Measurements from ENCODE around the gene DDX39A.
"Not testable (repeated sequence)": the region's sequence is repeated elsewhere in the genome, so short reads cannot be mapped to it uniquely, and the experiment has no call there.

The DDX39A gene

DNA sequence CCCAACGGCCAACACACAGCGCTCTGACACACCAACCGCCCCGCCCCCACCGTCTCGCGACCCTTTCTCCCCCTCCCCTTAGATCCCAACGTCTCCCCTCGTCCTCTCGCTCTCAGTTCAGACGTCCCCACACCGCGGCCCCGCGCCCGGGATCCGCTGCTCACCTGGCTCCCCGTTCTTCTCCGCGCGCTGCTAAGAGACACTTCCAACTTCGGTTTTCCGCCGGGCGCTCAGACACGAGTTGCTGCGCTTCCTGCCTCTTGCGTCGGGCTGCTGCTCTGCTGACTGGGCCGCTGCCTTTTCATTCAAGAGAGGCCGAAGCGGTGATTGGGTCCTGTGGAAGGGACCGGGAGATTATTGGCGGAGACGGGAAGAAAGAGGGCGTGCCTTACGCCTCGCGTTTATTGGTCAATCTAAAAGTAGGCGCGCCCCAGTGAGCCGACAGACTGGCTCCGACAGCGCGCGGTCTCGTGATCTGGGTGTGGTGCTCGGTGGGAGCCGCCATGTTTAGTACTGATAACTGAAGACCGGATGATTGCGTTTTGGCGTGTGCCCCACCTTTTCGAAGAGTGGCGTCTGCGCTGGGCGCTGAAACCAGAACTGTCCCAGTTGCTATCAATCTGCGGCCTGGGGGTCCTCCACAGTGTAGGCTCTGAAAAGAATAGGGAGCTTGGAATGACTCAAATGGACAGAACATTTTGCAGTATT, at the start of gene DDX39A:
Gene DDX39A (minus strand): TSS at position 236 of the 708 bp plus-strand sequence. CDS start 6,121 bp downstream, outside the sequence.
- H3K36me3 Mint-ChIP-seq (ENCODE audit: low read depth): peaks cover 36% of the 10 kb centered on the region
- DNase-seq (ENCODE audit: low spot score): peak; percentile 98
- H3K27ac Mint-ChIP-seq: peak within 1 kb of the TSS; percentile 98
- peak within 1 kb of the TSS; percentile 94 for H3K4me3 Mint-ChIP-seq
- H3K27me3 Mint-ChIP-seq (ENCODE audit: low read depth): peaks cover 2% of the 10 kb centered on the region
- H3K4me1 Mint-ChIP-seq (ENCODE audit: low read depth): peaks cover 28% of the 10 kb centered on the region
- H3K9me3 Mint-ChIP-seq: no peaks in the 10 kb centered on the region

DNA sequence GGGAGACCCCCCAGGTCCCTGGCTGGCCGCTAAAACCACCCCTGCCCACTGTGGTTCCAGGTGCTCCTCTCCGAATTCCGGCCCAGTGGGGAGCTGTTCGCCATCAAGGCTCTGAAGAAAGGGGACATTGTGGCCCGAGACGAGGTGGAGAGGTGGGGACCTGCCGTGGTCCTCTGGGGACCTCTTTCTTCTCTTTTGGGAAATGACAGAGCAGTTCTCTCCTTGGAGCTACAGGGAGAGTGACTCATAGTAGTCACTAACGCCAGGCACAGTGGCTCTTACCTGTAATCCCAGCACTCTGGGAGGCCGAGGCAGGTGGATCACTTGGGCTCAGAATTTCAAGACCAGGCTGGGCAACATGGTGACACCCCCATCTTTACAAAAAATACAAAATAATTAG, 48.7 kb upstream of the DDX39A start:
- Mint-ChIP-seq H3K9me3 (no peaks in the 10 kb centered on the region), H3K4me1 (ENCODE audit: low read depth) (peaks cover 2% of the 10 kb centered on the region), H3K4me3 (no peak overlapping the region), H3K36me3 (ENCODE audit: low read depth) (peaks cover 56% of the 10 kb centered on the region), H3K27me3 (ENCODE audit: low read depth) (peaks cover 4% of the 10 kb centered on the region), H3K27ac (no peak overlapping the region)
- DNase-seq (ENCODE audit: low spot score): no peak

DNA sequence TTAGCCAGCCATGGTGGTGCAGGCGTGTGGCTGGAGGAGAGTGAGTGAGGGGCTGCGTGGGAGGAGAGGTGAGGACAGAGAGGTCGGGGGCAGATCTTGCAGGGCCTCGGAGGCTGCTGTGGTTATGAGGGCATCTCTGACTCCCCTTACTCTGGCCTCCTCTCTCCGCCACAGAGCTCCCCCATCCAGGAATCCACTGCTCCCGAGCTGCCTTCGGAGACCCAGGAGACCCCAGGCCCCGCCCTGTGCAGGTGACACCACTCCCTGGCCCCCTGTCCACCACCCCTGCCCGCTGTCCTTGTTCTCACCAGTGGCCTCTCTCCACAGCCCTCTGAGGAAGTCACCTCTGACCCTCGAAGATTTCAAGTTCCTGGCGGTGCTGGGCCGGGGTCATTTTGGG, 48.2 kb upstream of the DDX39A start:
- Mint-ChIP-seq H3K9me3 (no peaks in the 10 kb centered on the region), H3K4me3 (no peak overlapping the region), H3K4me1 (ENCODE audit: low read depth) (peaks cover 2% of the 10 kb centered on the region), H3K27me3 (ENCODE audit: low read depth) (no peaks in the 10 kb centered on the region), H3K27ac (no peak overlapping the region), H3K36me3 (ENCODE audit: low read depth) (peaks cover 59% of the 10 kb centered on the region)
- DNase-seq (ENCODE audit: low spot score): no peak

DNA sequence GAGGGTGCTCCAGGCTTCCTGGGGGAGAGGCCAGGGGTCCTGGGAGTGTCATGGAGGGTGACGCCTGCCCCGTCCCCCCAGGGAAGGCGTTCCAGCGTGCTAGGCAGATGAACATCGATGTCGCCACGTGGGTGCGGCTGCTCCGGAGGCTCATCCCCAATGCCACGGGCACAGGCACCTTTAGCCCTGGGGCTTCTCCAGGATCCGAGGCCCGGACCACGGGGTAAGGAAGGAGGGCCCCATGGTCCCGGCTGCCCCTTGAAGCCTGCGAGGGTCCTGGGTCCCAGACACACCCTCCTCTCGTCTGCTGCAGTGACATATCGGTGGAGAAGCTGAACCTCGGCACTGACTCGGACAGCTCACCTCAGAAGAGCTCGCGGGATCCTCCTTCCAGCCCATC, 44.6 kb upstream of the DDX39A start:
- no peaks in the 10 kb centered on the region for H3K27me3 Mint-ChIP-seq (ENCODE audit: low read depth)
- no peak overlapping the region for H3K27ac Mint-ChIP-seq
- H3K36me3 Mint-ChIP-seq (ENCODE audit: low read depth): peaks cover 58% of the 10 kb centered on the region
- no peak overlapping the region for H3K4me3 Mint-ChIP-seq
- DNase-seq (ENCODE audit: low spot score): no peak
- H3K4me1 Mint-ChIP-seq (ENCODE audit: low read depth): peaks cover 2% of the 10 kb centered on the region
- no peaks in the 10 kb centered on the region for H3K9me3 Mint-ChIP-seq

DNA sequence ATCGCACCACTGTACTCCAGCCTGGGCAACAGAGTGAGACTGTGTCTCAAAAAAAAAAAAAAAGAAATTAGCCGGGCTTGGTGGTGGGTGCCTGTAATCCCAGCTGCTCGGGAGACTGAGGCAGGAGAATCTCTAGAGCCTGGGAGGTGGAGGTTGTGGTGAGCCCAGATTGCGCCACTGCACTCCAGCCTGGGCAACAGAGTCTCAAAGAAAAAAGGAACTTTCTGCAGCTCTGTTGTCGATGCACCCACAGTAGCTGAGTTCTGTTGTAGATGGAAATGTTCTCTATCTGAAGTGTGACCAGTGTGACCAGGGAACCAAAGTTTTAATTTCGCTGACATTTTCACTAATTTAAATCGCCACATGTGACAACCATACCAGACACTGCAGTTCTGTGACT, 43.3 kb upstream of the DDX39A start:
- DNase-seq (ENCODE audit: low spot score); H3K9me3 Mint-ChIP-seq; H3K4me1 Mint-ChIP-seq (ENCODE audit: low read depth); H3K4me3 Mint-ChIP-seq; H3K27ac Mint-ChIP-seq; H3K27me3 Mint-ChIP-seq (ENCODE audit: low read depth): not testable (repeated sequence)
- peaks cover 56% of the 10 kb centered on the region for H3K36me3 Mint-ChIP-seq (ENCODE audit: low read depth)

DNA sequence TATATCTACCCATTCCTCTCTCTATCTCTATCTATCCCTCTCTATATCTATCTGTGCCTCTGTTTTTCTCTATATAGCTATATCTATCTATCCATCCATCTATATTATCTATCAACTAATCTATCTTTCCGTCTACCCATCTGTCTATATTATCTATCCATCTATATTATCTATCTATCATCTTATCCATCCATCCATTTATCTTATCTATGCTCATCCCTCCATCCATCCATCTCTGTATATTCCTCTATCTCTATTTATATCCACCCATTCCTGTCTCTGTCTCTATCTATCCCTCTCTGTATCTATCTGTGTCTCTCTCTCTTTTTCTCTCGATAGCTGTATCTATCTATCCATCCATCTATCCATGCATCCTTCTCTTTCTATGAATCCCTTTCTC, 41.8 kb upstream of the DDX39A start:
- Mint-ChIP-seq H3K9me3 (no peaks in the 10 kb centered on the region), H3K27ac (no peak overlapping the region), H3K4me1 (ENCODE audit: low read depth) (peaks cover 2% of the 10 kb centered on the region), H3K27me3 (ENCODE audit: low read depth) (no peaks in the 10 kb centered on the region), H3K4me3 (no peak overlapping the region), H3K36me3 (ENCODE audit: low read depth) (peaks cover 52% of the 10 kb centered on the region)
- no peak for DNase-seq (ENCODE audit: low spot score)

DNA sequence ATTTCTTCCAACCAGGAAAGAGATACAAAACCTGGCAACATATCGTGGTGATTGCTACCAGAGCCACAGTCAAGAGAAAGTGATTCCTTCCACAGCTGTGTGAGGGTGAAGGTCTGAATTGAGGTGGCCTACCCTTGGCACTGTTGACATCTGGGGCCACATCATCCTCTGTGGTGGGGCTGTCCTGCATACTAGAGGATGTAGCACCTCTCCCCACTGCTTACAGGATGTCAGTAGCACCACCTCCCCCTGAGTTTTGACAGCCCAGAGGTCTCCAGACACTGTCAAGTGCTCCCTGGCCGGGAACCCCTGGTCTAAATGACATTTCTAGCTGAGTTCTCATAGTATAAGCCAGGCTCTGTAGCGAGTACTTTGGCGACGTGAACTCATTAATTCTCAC, 40.6 kb upstream of the DDX39A start:
- no peak overlapping the region for H3K27ac Mint-ChIP-seq
- no peak overlapping the region for H3K4me3 Mint-ChIP-seq
- no peak for DNase-seq (ENCODE audit: low spot score)
- H3K27me3 Mint-ChIP-seq (ENCODE audit: low read depth): no peaks in the 10 kb centered on the region
- no peaks in the 10 kb centered on the region for H3K9me3 Mint-ChIP-seq
- peaks cover 48% of the 10 kb centered on the region for H3K36me3 Mint-ChIP-seq (ENCODE audit: low read depth)
- peaks cover 2% of the 10 kb centered on the region for H3K4me1 Mint-ChIP-seq (ENCODE audit: low read depth)

DNA sequence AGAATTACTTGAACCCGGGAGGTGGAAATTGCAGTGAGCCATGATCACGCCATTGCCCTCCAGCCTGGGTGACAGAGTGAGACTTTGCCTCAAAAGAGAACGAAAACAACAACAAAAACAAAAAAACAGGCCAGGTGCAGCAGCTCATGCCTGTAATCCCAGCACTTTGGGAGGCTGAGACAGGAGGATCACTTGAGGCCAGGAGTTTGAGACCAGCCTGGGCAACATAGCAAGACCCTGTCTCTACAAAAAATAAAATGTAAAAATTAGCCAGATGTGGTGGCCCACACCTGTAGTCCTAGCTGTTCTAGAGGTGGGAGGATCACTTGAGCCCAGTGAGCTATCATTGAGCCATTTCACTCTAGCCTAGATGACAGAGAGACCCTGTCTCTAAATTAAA, 33.2 kb upstream of the DDX39A start:
- not testable (repeated sequence) for H3K4me1 Mint-ChIP-seq (ENCODE audit: low read depth); H3K27ac Mint-ChIP-seq; H3K4me3 Mint-ChIP-seq; H3K27me3 Mint-ChIP-seq (ENCODE audit: low read depth); H3K9me3 Mint-ChIP-seq; DNase-seq (ENCODE audit: low spot score)
- peaks cover 46% of the 10 kb centered on the region for H3K36me3 Mint-ChIP-seq (ENCODE audit: low read depth)

DNA sequence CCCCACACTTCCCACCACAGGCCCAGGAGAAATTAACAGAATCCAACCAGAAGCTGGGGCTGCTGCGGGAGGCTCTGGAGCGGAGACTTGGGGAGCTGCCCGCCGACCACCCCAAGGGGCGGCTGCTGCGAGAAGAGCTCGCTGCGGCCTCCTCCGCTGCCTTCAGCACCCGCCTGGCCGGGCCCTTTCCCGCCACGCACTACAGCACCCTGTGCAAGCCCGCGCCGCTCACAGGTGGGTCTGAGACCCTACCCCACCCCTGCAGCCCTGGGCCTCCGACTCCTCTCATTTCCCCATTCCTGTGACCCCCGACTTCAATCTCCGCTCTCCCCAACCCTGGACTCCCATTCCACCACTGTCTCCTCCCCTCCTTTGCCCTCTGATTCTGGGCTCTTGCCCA, 31.7 kb upstream of the DDX39A start:
- Mint-ChIP-seq H3K27ac (no peak overlapping the region), H3K4me1 (ENCODE audit: low read depth) (peaks cover 7% of the 10 kb centered on the region), H3K27me3 (ENCODE audit: low read depth) (no peaks in the 10 kb centered on the region), H3K4me3 (no peak overlapping the region), H3K36me3 (ENCODE audit: low read depth) (peaks cover 51% of the 10 kb centered on the region), H3K9me3 (no peaks in the 10 kb centered on the region)
- no peak for DNase-seq (ENCODE audit: low spot score)

DNA sequence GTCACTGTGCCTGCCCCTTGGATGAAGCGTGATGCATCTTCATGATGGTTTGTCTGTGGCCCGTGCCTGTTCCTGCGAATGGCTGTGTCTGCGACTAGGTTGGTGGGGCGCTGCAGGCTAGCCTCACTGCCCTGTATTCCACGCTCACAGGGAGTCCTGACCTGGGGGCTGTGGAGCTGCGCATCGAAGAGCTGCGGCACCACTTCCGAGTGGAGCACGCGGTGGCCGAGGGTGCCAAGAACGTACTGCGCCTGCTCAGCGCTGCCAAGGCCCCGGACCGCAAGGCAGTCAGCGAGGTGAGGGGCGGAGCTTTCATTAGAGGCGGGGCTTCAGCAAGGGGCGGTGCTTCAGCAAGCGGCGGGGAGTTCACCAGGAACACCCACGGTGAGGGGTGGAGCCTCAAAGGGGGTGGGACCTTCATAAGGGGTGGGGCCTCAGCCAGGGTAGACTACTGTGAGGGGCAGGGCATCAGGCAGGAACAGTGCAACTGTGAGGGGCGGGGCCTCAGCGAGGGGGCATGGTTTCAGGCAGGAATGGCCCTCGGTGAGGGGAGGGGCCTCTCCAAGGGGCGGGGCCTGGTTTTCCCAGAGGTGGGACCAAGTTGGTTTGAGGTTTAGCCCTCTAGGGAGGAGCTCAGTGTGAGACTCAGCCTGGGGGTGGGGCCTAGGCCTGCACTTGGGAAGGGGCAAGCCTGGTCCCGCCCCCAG, 31.2 kb upstream of the DDX39A start:
- Mint-ChIP-seq H3K4me1 (ENCODE audit: low read depth) (peaks cover 7% of the 10 kb centered on the region), H3K27ac (no peak overlapping the region), H3K36me3 (ENCODE audit: low read depth) (peaks cover 49% of the 10 kb centered on the region), H3K4me3 (no peak overlapping the region), H3K27me3 (ENCODE audit: low read depth) (no peaks in the 10 kb centered on the region), H3K9me3 (no peaks in the 10 kb centered on the region)
- DNase-seq (ENCODE audit: low spot score): peak; percentile 60

DNA sequence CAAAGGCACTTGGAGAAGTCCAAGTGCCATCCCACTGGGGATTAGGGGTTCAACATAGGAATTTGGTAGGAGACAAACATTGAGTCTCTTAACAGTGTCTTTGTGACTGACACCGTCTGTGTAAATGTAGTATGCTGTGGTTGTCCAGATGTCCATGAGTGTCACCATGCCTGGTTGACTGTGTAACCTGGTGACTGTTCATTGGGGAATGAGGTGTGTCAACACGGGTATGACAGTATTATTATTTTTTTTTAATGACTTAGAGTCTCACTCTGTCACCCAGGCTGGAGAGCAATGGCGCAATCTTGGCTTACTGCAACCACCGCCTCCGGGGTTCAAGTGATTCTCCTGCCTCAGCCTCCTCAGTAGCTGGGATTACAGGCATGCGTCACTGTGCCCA, 30.2 kb upstream of the DDX39A start:
- no peaks in the 10 kb centered on the region for H3K27me3 Mint-ChIP-seq (ENCODE audit: low read depth)
- H3K27ac Mint-ChIP-seq: peak overlapping the region; percentile 57
- H3K4me3 Mint-ChIP-seq: no peak overlapping the region
- peaks cover 52% of the 10 kb centered on the region for H3K36me3 Mint-ChIP-seq (ENCODE audit: low read depth)
- H3K9me3 Mint-ChIP-seq: no peaks in the 10 kb centered on the region
- peaks cover 7% of the 10 kb centered on the region for H3K4me1 Mint-ChIP-seq (ENCODE audit: low read depth)
- DNase-seq (ENCODE audit: low spot score): no peak

DNA sequence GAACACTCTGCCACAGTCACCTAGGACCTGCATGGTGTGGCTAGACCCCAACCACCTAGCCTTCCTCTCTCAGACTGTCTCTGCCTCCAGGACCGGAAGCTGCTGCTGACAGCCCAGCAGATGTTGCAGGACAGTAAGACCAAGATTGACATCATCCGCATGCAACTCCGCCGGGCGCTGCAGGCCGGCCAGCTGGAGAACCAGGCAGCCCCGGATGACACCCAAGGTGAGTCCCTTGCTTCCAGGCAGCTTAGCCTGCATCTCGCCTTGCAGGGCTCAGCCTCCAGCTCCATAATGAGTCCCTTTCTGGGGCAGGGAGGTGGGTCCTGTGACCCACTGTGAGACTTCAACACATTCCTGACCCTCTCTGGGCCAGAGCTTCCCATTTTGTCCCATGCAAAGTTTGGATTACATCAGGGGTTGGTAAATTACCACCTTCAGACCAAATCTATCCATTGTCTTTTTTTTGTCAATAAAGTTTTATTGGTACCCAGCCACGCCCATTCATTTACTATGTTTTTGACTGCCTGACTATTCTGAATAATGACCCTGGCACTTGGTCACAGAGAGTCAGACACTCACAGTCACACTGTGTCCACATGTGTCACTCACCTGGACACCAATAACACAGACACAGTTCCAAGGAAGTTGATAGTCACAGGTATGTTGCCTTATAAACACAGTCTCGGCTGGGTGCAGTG, 27.3 kb upstream of the DDX39A start:
- peaks cover 64% of the 10 kb centered on the region for H3K36me3 Mint-ChIP-seq (ENCODE audit: low read depth)
- DNase-seq (ENCODE audit: low spot score): no peak
- H3K27me3 Mint-ChIP-seq (ENCODE audit: low read depth): no peaks in the 10 kb centered on the region
- H3K9me3 Mint-ChIP-seq: no peaks in the 10 kb centered on the region
- peaks cover 12% of the 10 kb centered on the region for H3K4me1 Mint-ChIP-seq (ENCODE audit: low read depth)
- H3K4me3 Mint-ChIP-seq: no peak overlapping the region
- H3K27ac Mint-ChIP-seq: no peak overlapping the region

DNA sequence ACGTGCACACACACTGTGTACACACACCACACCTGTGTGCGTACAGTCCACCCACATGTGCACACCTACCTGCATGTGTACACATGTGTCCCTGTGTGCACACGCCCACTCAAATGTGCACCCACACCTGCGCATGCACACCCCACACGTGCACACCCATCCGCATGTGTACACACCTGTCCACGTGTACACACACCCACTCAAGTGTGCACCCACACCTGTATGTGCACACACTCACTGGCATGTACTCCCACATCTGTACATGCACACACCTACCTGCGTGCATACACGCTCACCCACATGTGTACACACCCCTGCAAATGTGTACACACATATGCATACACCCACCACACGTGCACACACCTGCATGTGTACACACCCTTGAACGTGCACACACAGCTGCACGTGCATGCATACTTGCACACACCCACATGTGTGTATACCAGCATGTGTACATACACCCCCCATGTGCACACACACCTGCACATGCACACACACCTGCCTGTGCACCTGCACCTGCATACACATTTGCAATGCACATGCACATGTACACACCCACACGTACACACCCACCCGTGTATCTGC, 24.6 kb upstream of the DDX39A start:
- peaks cover 23% of the 10 kb centered on the region for H3K4me1 Mint-ChIP-seq (ENCODE audit: low read depth)
- H3K9me3 Mint-ChIP-seq: no peaks in the 10 kb centered on the region
- H3K27me3 Mint-ChIP-seq (ENCODE audit: low read depth): no peaks in the 10 kb centered on the region
- no peak for DNase-seq (ENCODE audit: low spot score)
- peaks cover 53% of the 10 kb centered on the region for H3K36me3 Mint-ChIP-seq (ENCODE audit: low read depth)
- H3K27ac Mint-ChIP-seq: no peak overlapping the region
- no peak overlapping the region for H3K4me3 Mint-ChIP-seq
